MCF 10A (cell line): ENCODE data around the gene CETN3. TPM values are rescaled to one million over a fixed set of nuclear protein-coding genes. Genes with fewer than 3 reads are reported as not detected.

Experiments
- BruUV-seq: library from RNA; stranded (reverse); fragments of 400-500 nt; replicated peaks from 2 replicates; lab custom pipeline; 2021; lab: Mats Ljungman, UMichigan
- CTCF ChIA-PET: fragments of 300-600 bp; sonication (Branson Sonifier 250); formaldehyde crosslinking; extraction: SDS; loops from one replicate; lab custom pipeline; 2021; ENCODE audit warnings: antibody characterized with exemption, inconsistent platforms; lab: Yijun Ruan, JAX
- POLR2A ChIA-PET: fragments of 300-600, 350-650 bp; sonication (Branson Sonifier 250); formaldehyde crosslinking; extraction: SDS; loops from one replicate; lab custom pipeline; 2020; ENCODE audit warnings: antibody characterized with exemption, inconsistent platforms; lab: Yijun Ruan, JAX
- DNase-seq: peaks from one replicate; pipeline ENCODE4 v3.0.0-alpha.2; 2018; ENCODE audit not compliant: unreplicated experiment
- H3K27ac Mint-ChIP-seq: one replicate; pipeline ENCODE4 v1.8.0; 2022; ENCODE audit warnings: mild to moderate bottlenecking, low read depth, mixed read lengths; ENCODE audit not compliant: unreplicated experiment
- H3K27me3 Mint-ChIP-seq: one replicate; pipeline ENCODE4 v1.8.0; 2022; ENCODE audit warnings: mixed read lengths; ENCODE audit not compliant: insufficient read depth, unreplicated experiment
- H3K36me3 Mint-ChIP-seq: one replicate; pipeline ENCODE4 v1.8.0; 2022; ENCODE audit warnings: mild to moderate bottlenecking, moderate library complexity, mixed read lengths; ENCODE audit not compliant: insufficient read depth, unreplicated experiment
- H3K4me1 Mint-ChIP-seq: one replicate; pipeline ENCODE4 v1.8.0; 2022; ENCODE audit warnings: mixed read lengths; ENCODE audit not compliant: insufficient read depth, unreplicated experiment
- H3K4me3 Mint-ChIP-seq: one replicate; pipeline ENCODE4 v1.8.0; 2022; ENCODE audit warnings: mild to moderate bottlenecking, moderate library complexity, mixed read lengths; ENCODE audit not compliant: unreplicated experiment
- H3K9me3 Mint-ChIP-seq: one replicate; pipeline ENCODE4 v1.8.0; 2022; ENCODE audit warnings: mixed read lengths; ENCODE audit not compliant: unreplicated experiment
- CTCF ChIP-seq: fragments of 200-600 bp; IDR thresholded peaks from one replicate; pipeline ENCODE4 v1.8.0; 2022; ENCODE audit warnings: antibody characterized with exemption, mild to moderate bottlenecking; ENCODE audit not compliant: unreplicated experiment
- intact Hi-C: fragments of 100-400 bp; cut with micrococcal nuclease; formaldehyde crosslinking; loops from 2 replicates; pipeline ENCODE4 v1.14.1; 2022
- total RNA-seq: library from RNA; stranded (reverse); gene quantifications from 2 replicates; pipeline ENCODE4 v1.2.3, GENCODE V29; 2022

The CETN3 gene
- total RNA-seq, 1 experiment from 2014 or later, result 24.8 TPM

GRCh38 chr5:90356622-90357021 lies 52.9 kb downstream of the CETN3 start:
- Mint-ChIP-seq H3K27ac (no peak overlapping the region), H3K4me1 (no peaks in the 10 kb centered on the region), H3K36me3 (no peaks in the 10 kb centered on the region), H3K4me3 (no peak overlapping the region), H3K9me3 (no peaks in the 10 kb centered on the region), H3K27me3 (peaks cover 64% of the 10 kb centered on the region)
- ChIA-PET CTCF (no interaction called here), POLR2A (interaction anchor here (0.5 kb wide), 1 partner anchor 15 kb away, joined by 3 read pairs; no protein-coding TSS in a partner anchor)
- no peak for TF ChIP-seq CTCF
- intact Hi-C loops, result no loop called here
- DNase-seq, result no peak
- no TSS peak for BruUV-seq

GRCh38 chr5:90356176-90356575 lies 53.4 kb downstream of the CETN3 start:
- H3K36me3 Mint-ChIP-seq, result no peaks in the 10 kb centered on the region

GRCh38 chr5:90355635-90356034 lies 53.9 kb downstream of the CETN3 start:
- Mint-ChIP-seq H3K4me1 (no peaks in the 10 kb centered on the region), H3K36me3 (no peaks in the 10 kb centered on the region), H3K4me3 (no peak overlapping the region), H3K9me3 (no peaks in the 10 kb centered on the region), H3K27me3 (peaks cover 64% of the 10 kb centered on the region), H3K27ac (no peak overlapping the region)
- intact Hi-C loops, result no loop called here
- no peak for TF ChIP-seq CTCF
- ChIA-PET POLR2A (interaction anchor here (0.6 to 0.7 kb wide), 2 partner anchors 13 to 126 kb away, joined by 3 read pairs; no protein-coding TSS in a partner anchor), CTCF (interaction anchor here (1.0 kb wide), 1 partner anchor 90 kb away, joined by 3 read pairs; no protein-coding TSS in a partner anchor)
- no TSS peak for BruUV-seq
- DNase-seq, result no peak

More at GRCh38 chr5:90356176-90356575, 53.4 kb downstream of the CETN3 start:
- no peak for DNase-seq
- Mint-ChIP-seq H3K27me3 (peaks cover 64% of the 10 kb centered on the region), H3K27ac (no peak overlapping the region), H3K4me3 (no peak overlapping the region), H3K9me3 (no peaks in the 10 kb centered on the region), H3K4me1 (no peaks in the 10 kb centered on the region)
- ChIA-PET CTCF (interaction anchor here (1.0 kb wide), 1 partner anchor 91 kb away, joined by 3 read pairs; no protein-coding TSS in a partner anchor), POLR2A (interaction anchor here (0.6 to 0.7 kb wide), 2 partner anchors 14 to 127 kb away, joined by 3 read pairs; no protein-coding TSS in a partner anchor)
- intact Hi-C loops, result no loop called here
- no TSS peak for BruUV-seq
- TF ChIP-seq CTCF, result no peak

- ChIA-PET CTCF (no interaction called here), POLR2A (no interaction called here)
- DNase-seq, result no peak
- BruUV-seq, result no TSS peak
- no peak overlapping the region for H3K4me3 Mint-ChIP-seq
- peaks cover 67% of the 10 kb centered on the region for H3K27me3 Mint-ChIP-seq
- intact Hi-C loops, result no loop called here
- H3K27ac Mint-ChIP-seq, result no peak overlapping the region
- H3K36me3 Mint-ChIP-seq, result no peaks in the 10 kb centered on the region
- H3K4me1 Mint-ChIP-seq, result no peaks in the 10 kb centered on the region
- no peaks in the 10 kb centered on the region for H3K9me3 Mint-ChIP-seq
- TF ChIP-seq CTCF, result no peak
These were observed 56.3 kb downstream of the CETN3 start for GRCh38 chr5:90353254-90353653.
